Activated CD4-positive, CD25-positive, alpha-beta regulatory T cell treated with anti-CD3 and anti-CD28 coated beads, Interleukin-2, amount 50 U/mL, for 72 hours (primary cell): Measurements from ENCODE around the gene TGIF2.

Experiments
- DNase-seq: peaks from one replicate; pipeline ENCODE4 v3.0.0; 2021

Gene TGIF2

GRCh38 chr20:36573103-36573797 lies at the start of gene TGIF2:
TGIF2 (plus strand) TSS chr20:36573597; CDS start chr20:36578775, 5,178 bp downstream.
- DNase-seq, result peak; percentile 76

GRCh38 chr20:36525620-36526365 lies 47.6 kb upstream of the TGIF2 start:
- DNase-seq, result peak; percentile 6

GRCh38 chr20:36526521-36527011 lies 46.8 kb upstream of the TGIF2 start:
- DNase-seq, result peak; percentile 8

- no peak for DNase-seq
Observed at GRCh38 chr20:36527331-36528125, 45.9 kb upstream of the TGIF2 start.

- no peak for DNase-seq
Observed at GRCh38 chr20:36528176-36528874, 45.1 kb upstream of the TGIF2 start.

GRCh38 chr20:36528875-36529417 lies 44.5 kb upstream of the TGIF2 start:
- DNase-seq, result no peak

GRCh38 chr20:36532388-36532787 lies 41.0 kb upstream of the TGIF2 start:
- no peak for DNase-seq

- DNase-seq, result no peak
Observed at GRCh38 chr20:36532822-36533221, 40.6 kb upstream of the TGIF2 start.

GRCh38 chr20:36538026-36538722 lies 35.2 kb upstream of the TGIF2 start:
- DNase-seq, result no peak

GRCh38 chr20:36540551-36541211 lies 32.7 kb upstream of the TGIF2 start:
- DNase-seq, result no peak

- DNase-seq, result no peak
Observed at GRCh38 chr20:36541227-36541767, 32.1 kb upstream of the TGIF2 start, which contains the start of gene MYL9. MYL9 (plus strand) TSS chr20:36541519; CDS start chr20:36544885, 3,366 bp downstream.

GRCh38 chr20:36541768-36542488 lies 31.5 kb upstream of the TGIF2 start:
- no peak for DNase-seq

GRCh38 chr20:36542516-36543183 lies 30.7 kb upstream of the TGIF2 start:
- no peak for DNase-seq

GRCh38 chr20:36543184-36544133 lies 29.9 kb upstream of the TGIF2 start:
- no peak for DNase-seq

GRCh38 chr20:36544134-36545018 lies 29.0 kb upstream of the TGIF2 start:
- no peak for DNase-seq

- no peak for DNase-seq
Observed at GRCh38 chr20:36546111-36546736, 27.2 kb upstream of the TGIF2 start.
